PC-3 (cell line): ENCODE measurements around the gene TCFL5. TPM values are rescaled to one million over a fixed set of nuclear protein-coding genes. Genes with fewer than 3 reads are reported as not detected.

Experiments used
- ATAC-seq: fragments of 200-7000 bp; cut with Tn5 transposase; 2 replicates; pipeline ENCODE4 v1.9.1; 2020; ENCODE audit warnings: mild to moderate bottlenecking, moderate library complexity
- BruUV-seq: library from RNA; stranded (reverse); fragments of 400-500 nt; replicated peaks from 2 replicates; lab custom pipeline; 2021; lab: Mats Ljungman, UMichigan
- CTCF ChIA-PET: fragments of 300-600 bp; sonication (Branson Sonifier 250); formaldehyde crosslinking; loops from one replicate; lab custom pipeline; 2022; ENCODE audit warnings: antibody characterized with exemption; lab: Charles Lee
- POLR2A ChIA-PET: fragments of 300-600 bp; sonication (Branson Sonifier 250); formaldehyde crosslinking; loops from one replicate; lab custom pipeline; 2022; ENCODE audit warnings: antibody characterized with exemption; ENCODE audit not compliant: unreplicated experiment; lab: Charles Lee
- DNase-seq: peaks from one replicate; pipeline ENCODE4 v3.0.0-alpha.2; 2015
- H2AFZ ChIP-seq: fragments of 300-600 bp; sonication (generic); 2 replicates; pipeline ENCODE4 v1.6.0; 2016; ENCODE audit warnings: antibody characterized with exemption, low read length
- H3F3A ChIP-seq: fragments of 300-600 bp; sonication (generic); one replicate; pipeline ENCODE4 v1.6.0; 2017; ENCODE audit warnings: antibody characterized with exemption, low read length, control low read depth, mild to moderate bottlenecking; ENCODE audit not compliant: unreplicated experiment
- H3K27ac ChIP-seq: fragments of 300-600 bp; sonication (generic); 2 replicates; pipeline ENCODE4 v1.5.1; 2016; ENCODE audit warnings: mild to moderate bottlenecking, low read length
- H3K27me3 ChIP-seq: fragments of 300-600 bp; sonication (generic); 2 replicates; pipeline ENCODE4 v1.6.1; 2016; ENCODE audit warnings: low read length, mixed read lengths
- H3K36me3 ChIP-seq: fragments of 300-600 bp; sonication (generic); 2 replicates; pipeline ENCODE4 v1.6.1; 2016; ENCODE audit warnings: low read depth, mixed run types, low read length, mixed read lengths
- H3K4me1 ChIP-seq: fragments of 300-600 bp; sonication (generic); 2 replicates; pipeline ENCODE4 v1.5.1; 2016; ENCODE audit warnings: low read length; ENCODE audit not compliant: insufficient read depth
- H3K4me2 ChIP-seq: fragments of 300-600 bp; sonication (generic); 2 replicates; pipeline ENCODE4 v1.6.0; 2016; ENCODE audit warnings: low read length
- H3K4me3 ChIP-seq: fragments of 300-600 bp; sonication (generic); 2 replicates; pipeline ENCODE4 v1.5.1; 2016; ENCODE audit warnings: mild to moderate bottlenecking, low read length, mixed read lengths
- H3K79me2 ChIP-seq: fragments of 300-600 bp; sonication (generic); 2 replicates; pipeline ENCODE4 v1.6.1; 2017; ENCODE audit warnings: low read length, mixed read lengths
- H3K9ac ChIP-seq: fragments of 300-600 bp; sonication (generic); 2 replicates; pipeline ENCODE4 v1.6.0; 2016; ENCODE audit warnings: mild to moderate bottlenecking, low read length
- H3K9me2 ChIP-seq: fragments of 300-600 bp; sonication (generic); replicated peaks from 2 replicates; pipeline ENCODE4 v1.6.1; 2016; ENCODE audit warnings: mixed run types, low read length, mixed read lengths
- H3K9me3 ChIP-seq: fragments of 300-600 bp; sonication (generic); 2 replicates; pipeline ENCODE4 v1.6.1; 2016; ENCODE audit warnings: low read length, mixed read lengths
- H4K20me1 ChIP-seq: fragments of 300-600 bp; sonication (generic); 2 replicates; pipeline ENCODE4 v1.6.1; 2016; ENCODE audit warnings: low read length, mixed read lengths
- CTCF ChIP-seq: fragments of 300-600 bp; sonication (generic); conservative IDR thresholded peaks from 2 replicates; pipeline ENCODE4 v1.5.1; 2017; ENCODE audit warnings: antibody characterized with exemption, low read depth, mild to moderate bottlenecking, low read length
- EZH2 ChIP-seq: fragments of 300-600 bp; sonication (generic); IDR thresholded peaks from one replicate; pipeline ENCODE4 v1.6.1; 2017; ENCODE audit warnings: antibody characterized with exemption, mild to moderate bottlenecking, low read length; ENCODE audit not compliant: unreplicated experiment
- EZH2phosphoT487 ChIP-seq: fragments of 300-600 bp; sonication (generic); IDR thresholded peaks from 2 replicates; pipeline ENCODE4 v1.6.1; 2018; ENCODE audit warnings: mild to moderate bottlenecking, antibody characterized with exemption, low read length, borderline replicate concordance
- intact Hi-C: fragments of 100-400 bp; cut with micrococcal nuclease; formaldehyde crosslinking; loops from 2 replicates; pipeline ENCODE4 v1.9.0; 2023
- total RNA-seq: library from RNA; depleted of rRNA; stranded (reverse); fragments of >200 nt; gene quantifications from 2 replicates; pipeline ENCODE4 v1.2.3, GENCODE V29; 2014

The TCFL5 gene
- total RNA-seq, 1 experiment from 2014 or later, result 15.8 TPM

- H3K4me2 ChIP-seq, result no peak overlapping the region
- no peaks in the 10 kb centered on the region for H3K79me2 ChIP-seq
- no peaks in the 10 kb centered on the region for H3F3A ChIP-seq
- ChIA-PET POLR2A (no interaction called here), CTCF (no interaction called here)
- peaks cover 8% of the 10 kb centered on the region; the same call in 1 of the 2 replicates for H3K27me3 ChIP-seq
- DNase-seq (no peak), ATAC-seq (no peak)
- H4K20me1 ChIP-seq, result no peaks in the 10 kb centered on the region
- H3K4me3 ChIP-seq, result no peak overlapping the region
- no peaks in the 10 kb centered on the region for H3K36me3 ChIP-seq
- peaks cover 23% of the 10 kb centered on the region for H3K4me1 ChIP-seq
- no peaks in the 10 kb centered on the region for H3K9me3 ChIP-seq
- no peak overlapping the region for H3K27ac ChIP-seq
- intact Hi-C loops, result loop anchor here (1.0 to 10.0 kb wide), 3 partner anchors 19 to 103 kb away; partner anchors contain the start of gene DIDO1
- H3K9me2 ChIP-seq, result no peaks in the 10 kb centered on the region
- TF ChIP-seq EZH2phosphoT487 (no peak), EZH2 (no peak), CTCF (no peak)
- no peak overlapping the region for H3K9ac ChIP-seq
- no TSS peak for BruUV-seq
- H2AFZ ChIP-seq, result no peak overlapping the region
Observed at GRCh38 chr20:62821726-62822210, 39.9 kb downstream of the TCFL5 start.

DNA sequence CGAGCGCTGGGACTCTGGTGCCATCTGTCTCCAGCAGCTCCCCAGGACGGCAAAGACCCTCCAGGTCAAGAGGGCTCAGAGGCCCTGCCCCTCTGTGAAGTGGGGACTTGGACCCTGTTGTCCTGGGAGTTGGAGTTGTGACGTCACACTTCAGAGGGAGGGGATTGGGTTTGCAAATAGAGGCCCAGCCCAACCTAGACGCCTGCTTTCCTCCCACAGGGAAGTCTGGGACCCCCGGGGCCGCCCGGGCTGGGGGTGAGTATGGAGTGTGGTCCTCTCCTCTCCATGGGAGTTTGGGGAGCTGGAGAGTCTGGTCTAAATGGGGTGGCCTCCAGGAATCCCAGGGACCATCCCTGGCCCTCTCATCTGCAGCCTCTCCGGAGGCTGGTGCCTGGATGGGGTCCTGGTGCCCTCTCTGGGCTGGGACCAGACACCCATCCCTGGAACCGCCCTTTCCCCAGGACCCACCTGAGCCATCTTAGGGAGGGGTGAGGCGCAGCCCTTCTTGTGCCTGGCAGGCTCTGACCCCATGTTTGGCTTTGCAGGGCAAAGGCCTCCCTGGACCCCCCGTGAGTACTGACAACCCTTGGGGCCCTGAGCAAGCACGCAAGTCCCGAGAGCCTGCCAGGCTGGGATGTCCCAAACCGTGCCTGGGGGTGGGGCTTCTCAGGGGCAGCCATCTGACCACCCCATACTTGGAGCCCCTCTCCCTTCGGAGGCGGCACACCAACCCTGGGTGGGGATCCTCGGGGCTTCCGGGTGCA is 40.5 kb downstream of the TCFL5 start:
- TF ChIP-seq EZH2phosphoT487, result no peak
- TF ChIP-seq EZH2, result no peak
- TF ChIP-seq CTCF, result no peak
- Histone ChIP-seq H2AFZ (no peak overlapping the region), H3K9me2 (no peaks in the 10 kb centered on the region), H3K4me1 (peaks cover 27% of the 10 kb centered on the region), H3F3A (no peaks in the 10 kb centered on the region), H3K27ac (no peak overlapping the region), H3K9me3 (no peaks in the 10 kb centered on the region), H3K36me3 (no peaks in the 10 kb centered on the region), H3K9ac (no peak overlapping the region), H3K27me3 (peaks cover 13% of the 10 kb centered on the region), H4K20me1 (no peaks in the 10 kb centered on the region), H3K79me2 (no peaks in the 10 kb centered on the region), H3K4me2 (no peak overlapping the region), H3K4me3 (no peak overlapping the region)
- ATAC-seq (no peak), DNase-seq (no peak)
- intact Hi-C loops, result loop anchor here (10.0 kb wide), 1 partner anchor 104 kb away; the partner anchor contains the start of gene DIDO1
- BruUV-seq, result no TSS peak
- CTCF ChIA-PET, result no interaction called here
- POLR2A ChIA-PET, result no interaction called here
